Inferior parietal cortex (tissue), 1 donor: ENCODE data around the gene AP5Z1.

ENCODE experiments used
- DNase-seq: peaks from one replicate; pipeline ENCODE4 v3.0.0-alpha.2; 2016; ENCODE audit errors: extremely low spot score

AP5Z1 gene

DNA sequence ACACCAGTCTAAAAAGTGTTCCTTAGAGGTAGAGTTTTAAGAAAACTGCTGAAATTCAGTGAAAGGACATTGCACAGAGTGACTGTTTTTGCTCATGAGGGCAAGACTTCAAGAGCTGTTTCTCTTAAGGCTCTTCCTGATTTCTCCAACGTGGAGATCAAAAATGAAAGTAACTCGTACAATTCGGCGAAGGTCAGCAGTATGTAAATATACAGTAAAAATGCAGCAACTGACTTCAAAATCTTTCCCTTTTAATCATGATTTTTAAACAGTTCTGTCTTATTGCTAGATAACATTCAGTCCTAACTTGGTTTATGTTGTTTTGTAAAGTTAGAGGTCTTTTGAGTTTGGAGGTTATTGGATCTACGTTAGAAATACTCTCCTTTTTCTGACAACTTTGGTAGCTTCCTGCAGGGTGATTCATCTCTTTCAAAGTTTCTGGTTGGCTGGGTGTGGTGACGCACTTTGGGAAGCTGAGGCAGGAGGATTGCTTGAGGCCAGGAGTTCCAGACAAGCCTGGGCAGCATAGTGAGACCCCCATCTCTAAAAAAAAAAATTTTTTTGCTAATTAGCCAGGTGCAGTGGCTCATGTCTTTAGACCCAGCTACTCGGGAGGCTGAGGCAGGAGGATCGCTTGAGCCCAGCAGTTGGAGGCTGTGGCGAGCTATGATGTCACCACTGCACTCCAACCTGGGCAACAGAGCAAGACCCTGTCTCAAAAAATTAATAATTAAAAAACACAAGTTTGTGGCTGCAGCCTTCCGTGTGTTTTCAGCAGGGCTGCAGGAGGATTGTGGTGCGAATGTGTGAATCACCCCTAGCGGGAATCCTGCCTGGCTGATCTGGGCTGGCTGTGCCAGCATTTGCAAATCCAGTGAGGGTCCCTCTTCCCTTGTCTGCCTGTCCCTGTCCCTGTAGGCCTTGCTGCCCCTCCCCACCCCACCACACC lies 29.2 kb upstream of the AP5Z1 start:
- DNase-seq, result no peak

DNA sequence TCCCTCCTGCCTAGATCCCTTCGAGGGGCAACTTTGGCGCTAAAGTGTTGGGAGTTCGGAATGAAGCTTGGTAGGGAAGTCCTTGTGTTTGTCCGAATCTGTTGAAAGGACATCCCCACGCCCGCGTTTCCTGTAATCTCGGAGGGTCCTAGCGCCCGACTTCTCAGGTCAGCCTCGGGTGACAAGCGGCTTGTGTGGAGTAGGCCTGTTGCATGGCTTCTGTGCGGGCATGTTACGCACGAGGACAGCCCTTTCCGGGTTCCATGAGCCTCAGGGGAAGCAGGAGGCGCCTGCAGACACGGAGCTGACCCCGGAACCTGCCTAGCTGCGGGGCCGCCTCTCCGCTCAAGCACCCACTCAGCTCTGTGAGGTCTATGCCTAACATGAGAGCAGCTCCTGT lies 28.4 kb upstream of the AP5Z1 start:
- DNase-seq, result no peak

- no peak for DNase-seq
Observed at GRCh38 chr7:4747746-4748145, 27.7 kb upstream of the AP5Z1 start.

DNA sequence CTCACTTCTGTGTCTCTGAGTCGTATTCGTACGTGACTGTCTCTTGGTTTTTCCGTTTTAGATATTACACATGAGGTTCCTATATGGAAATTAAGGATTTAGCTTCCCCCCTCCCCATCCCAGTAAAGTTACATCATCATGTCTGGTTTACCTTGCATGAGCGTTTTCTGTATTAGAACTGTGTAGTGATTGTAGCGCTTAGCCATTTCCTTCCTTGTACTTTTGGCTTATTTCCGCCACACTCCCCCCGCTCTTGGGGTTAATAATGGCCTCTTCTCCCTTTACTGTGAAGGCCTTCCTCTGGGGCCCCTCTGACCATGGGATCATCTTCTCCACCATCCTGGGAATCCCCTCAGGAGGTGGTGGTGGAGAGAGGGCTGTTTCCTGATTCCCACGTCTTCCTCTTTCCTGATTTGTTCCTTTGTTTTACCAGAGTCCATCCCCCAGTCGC lies 27.2 kb upstream of the AP5Z1 start:
- DNase-seq, result no peak

- no peak for DNase-seq
Observed at GRCh38 chr7:4749363-4749762, 26.1 kb upstream of the AP5Z1 start.

DNA sequence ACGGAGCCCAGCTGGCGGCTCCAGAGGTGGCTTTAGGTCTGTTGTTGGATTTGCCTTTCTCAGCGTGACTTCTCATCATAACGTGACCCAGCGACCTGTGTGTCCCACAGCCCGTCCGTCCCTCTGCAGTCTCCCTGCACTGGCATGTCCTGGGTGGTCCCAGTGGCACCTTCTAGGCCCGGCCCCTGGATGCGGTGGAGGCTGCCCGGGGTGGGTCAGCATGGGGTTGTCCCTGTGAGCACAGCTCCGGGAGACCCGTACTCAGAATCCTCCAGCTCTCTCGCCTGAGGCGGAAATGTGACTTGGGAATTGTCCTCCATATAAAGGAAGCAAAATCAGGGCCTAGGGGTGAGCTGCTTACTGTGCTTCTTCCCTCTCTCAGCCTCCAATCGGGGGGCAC lies 25.6 kb upstream of the AP5Z1 start:
- no peak for DNase-seq

- no peak for DNase-seq
Observed at GRCh38 chr7:4751398-4751947, 23.9 kb upstream of the AP5Z1 start.

- DNase-seq, result peak; percentile 66
Observed at GRCh38 chr7:4753598-4754432, 21.6 kb upstream of the AP5Z1 start.

DNA sequence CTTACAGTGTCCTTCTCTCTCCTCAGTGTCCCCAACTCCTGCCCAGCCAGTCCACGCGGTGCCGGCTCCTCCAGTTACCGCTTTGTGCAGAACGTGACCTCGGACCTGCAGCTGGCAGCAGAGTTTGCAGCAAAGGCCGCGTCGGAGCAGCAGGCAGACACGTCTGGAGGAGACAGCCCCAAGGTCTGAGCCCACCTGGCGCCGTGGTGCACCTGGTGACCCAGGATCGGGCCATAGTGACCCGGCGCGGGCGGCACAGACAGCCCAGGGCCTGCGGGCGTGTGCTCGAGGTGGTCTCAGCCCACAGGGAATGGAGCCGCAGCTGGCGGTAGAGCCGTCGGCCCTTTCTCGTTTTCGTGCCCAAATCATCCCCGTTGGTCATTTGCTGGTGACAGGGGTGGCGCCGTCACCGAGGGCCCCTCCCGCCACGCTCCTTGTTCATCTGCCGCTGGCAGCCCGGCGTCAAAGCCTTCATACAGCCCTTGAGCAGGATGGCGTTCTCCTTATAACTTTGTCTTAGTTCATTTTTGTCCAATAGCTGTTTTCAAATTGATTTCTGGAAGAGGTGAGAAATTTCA lies 20.9 kb upstream of the AP5Z1 start:
- no peak for DNase-seq

DNA sequence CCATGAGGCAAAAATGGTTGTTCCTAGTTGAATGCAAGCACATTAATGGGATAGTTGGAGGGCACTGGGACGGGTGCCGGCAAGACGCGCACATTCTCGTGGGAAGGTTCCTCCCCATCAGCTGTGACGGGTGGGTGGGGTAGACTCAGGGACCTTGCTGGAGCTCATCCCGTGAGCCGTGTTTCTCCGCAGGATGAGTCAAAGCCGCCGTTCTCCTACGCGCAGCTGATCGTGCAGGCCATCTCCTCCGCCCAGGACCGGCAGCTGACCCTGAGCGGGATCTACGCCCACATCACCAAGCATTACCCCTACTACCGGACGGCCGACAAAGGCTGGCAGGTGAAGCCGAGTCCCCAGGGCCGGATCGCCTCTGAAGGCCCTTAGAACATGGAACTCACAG lies 20.4 kb upstream of the AP5Z1 start:
- no peak for DNase-seq

GRCh38 chr7:4758111-4758510 lies 17.3 kb upstream of the AP5Z1 start:
- no peak for DNase-seq

- no peak for DNase-seq
Observed at GRCh38 chr7:4758791-4759190, 16.6 kb upstream of the AP5Z1 start.

DNA sequence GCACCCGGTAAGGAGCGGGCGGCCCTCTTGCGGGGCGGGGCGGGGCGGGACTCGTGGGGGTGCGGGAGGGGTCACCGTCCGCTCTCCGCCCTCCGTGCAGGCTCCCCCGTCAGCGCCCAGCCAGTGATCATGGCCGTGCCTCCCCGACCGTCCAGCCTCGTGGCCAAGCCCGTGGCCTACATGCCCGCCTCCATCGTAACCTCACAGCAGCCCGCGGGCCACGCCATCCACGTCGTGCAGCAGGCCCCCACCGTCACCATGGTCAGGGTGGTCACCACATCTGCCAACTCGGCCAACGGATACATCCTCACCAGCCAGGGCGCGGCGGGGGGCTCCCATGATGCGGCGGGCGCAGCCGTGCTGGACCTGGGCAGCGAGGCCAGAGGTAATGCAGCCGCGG lies 16.2 kb upstream of the AP5Z1 start:
- DNase-seq, result no peak

GRCh38 chr7:4760952-4761351 lies 14.5 kb upstream of the AP5Z1 start:
- DNase-seq, result no peak

DNA sequence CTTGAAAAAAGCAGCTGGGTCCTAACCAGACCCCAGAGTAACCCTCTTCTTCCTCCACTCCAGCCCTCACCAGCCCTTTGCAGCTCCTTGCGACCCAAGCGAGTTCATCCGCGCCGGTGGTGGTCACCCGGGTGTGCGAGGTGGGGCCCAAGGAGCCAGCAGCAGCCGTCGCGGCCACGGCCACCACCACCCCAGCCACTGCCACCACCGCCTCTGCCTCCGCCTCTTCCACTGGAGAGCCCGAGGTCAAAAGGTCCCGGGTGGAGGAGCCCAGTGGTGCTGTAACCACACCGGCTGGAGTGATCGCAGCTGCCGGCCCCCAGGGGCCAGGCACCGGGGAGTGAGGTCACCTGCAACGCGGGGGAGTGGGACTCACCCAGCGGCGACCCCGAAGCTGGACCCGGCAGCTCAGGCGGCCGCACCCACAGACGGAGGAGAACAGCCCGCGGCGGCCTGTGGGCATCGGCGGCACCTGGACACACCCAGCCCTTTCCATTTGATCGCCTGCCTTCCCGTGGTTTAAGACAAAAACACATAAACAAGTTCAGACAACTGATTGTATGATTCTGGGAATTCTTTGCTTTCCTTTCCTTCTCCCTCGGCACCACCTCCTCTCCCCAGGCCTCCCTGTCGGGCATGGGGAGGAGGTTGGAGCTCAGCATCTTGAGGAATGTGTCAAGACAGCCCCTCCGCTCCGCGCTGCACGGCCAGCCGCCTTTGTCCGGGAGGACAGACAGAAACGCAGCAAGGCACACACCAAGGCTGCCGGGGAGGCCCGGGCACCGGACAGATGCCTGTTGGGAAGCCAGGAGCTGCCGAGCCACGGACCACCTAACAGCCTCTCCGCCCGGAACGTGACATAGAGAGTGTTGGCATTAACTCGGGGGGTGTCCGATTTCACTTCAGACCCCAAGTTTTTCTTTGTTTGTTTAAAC lies 13.0 kb upstream of the AP5Z1 start:
- no peak for DNase-seq

GRCh38 chr7:4763091-4763793 lies 12.2 kb upstream of the AP5Z1 start:
- no peak for DNase-seq

- DNase-seq, result no peak
Observed at GRCh38 chr7:4763794-4764185, 11.6 kb upstream of the AP5Z1 start.

DNA sequence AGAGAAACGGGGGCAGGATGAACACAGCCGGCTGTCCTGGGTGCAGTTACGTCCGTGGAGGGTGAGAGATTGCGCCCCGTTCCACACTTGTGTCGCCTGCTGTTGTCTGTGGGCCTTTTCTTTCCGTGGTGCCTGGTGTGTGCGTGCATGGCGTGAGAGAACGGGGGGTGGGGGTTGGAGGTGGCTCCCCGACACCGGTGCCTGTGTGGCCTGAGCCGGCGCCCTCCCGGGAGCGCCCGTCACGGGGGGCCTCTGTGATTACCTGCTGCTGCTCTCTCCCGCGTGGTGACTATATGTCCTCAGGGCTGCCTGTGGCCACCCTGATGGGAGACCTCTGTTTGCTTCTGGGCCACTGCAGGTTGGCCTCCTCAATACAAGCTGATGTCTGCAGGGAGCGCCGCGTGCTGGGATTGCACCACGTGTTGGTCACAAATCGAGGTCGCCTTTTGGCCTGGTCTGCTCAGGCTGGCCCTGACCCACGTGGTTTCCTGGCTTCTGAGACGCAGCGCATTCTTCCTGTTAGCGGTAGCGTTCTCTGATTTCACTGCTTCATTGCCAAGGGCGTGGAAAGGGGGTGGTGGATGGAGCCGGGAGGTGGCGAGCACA lies 10.9 kb upstream of the AP5Z1 start:
- no peak for DNase-seq

DNA sequence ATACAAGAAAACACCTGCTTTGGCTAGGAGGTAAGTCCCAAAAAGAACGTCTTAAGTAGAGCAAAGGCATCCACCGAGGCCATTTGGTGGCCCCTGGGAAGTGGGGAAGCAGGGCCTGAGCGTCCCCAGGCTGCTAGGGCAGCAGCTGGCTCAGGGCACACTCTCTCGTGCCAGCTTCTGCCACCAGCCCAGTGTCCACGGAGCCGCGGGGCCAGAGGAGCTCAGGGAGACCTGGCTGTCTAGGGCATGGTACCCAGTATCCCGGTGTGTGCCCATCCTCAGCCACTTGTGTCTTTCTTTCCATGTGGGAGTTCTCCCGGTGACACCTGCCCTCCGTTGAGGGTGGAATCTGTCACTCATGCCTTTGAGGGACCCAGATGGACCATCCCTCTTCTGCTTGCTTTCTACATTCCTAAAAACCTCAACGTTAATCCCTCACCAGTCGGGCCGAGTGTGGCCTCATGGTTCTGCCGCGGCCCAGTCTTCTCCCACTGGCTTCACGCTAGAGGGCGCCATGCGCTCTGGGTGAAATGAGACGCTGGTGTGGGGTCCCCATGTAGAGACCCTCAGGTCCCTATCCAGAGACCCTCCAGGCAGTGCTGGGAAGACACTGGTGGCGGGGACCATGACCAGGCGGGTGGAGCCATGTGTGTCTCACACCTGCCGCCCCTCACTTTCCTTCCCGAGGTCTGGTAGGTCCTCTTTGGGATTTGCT lies 9.5 kb upstream of the AP5Z1 start:
- no peak for DNase-seq
